Measurements from ENCODE around the gene EDAR. TPM values are rescaled to one million over a fixed set of nuclear protein-coding genes. Genes with fewer than 3 reads are reported as not detected.

EDAR gene
- total RNA-seq, 1 experiment from 2014 or later: 0.15 TPM

DNA sequence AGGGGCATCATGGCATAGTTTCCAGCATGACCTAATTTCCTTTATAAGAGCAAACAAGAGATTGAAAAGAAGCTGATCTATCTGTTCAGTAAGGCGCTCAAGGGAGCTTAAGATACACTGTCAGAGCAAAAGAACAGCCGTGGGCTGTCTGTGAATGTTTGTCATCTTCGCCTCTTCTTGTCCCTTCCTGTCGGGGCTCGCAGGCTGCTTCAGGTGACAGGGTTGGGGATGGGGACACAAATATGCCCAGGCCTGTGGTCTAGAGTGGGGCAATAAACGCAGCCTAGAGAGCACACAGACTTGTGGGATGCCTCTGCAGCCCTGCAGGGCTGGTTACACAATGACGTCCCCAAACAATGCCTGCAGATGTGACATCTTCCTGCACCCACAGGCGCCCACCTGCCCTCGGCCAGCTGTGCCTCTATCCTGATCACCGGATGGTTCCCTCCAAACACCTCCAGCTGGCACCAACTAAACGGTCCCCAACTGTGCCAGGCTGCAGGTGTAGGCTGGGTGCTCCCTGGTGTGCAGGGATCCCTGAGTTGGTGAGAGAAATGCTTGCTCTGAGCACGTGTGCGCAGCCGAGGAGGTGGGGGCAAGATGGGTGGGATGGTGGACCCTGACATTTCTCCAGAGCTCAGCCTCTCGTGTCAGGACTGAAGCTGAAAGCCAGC, 72.8 kb downstream of the EDAR start:
- no peak overlapping the region for H3K27ac ChIP-seq (ENCODE audit: low read depth, low read length)
- intact Hi-C loops (cut with micrococcal nuclease): no loop called here
- ChIA-PET RAD21 (ENCODE audit: low non-redundant PET in 1 of 2, low total read pairs in 2 of 2, uncharacterized antibody in 2 of 2, unreplicated experiment in 2 of 2) (no interaction called here), CTCF (no interaction called here), POLR2A (no interaction called here)
- no peaks in the 10 kb centered on the region for H3K27me3 ChIP-seq (ENCODE audit: insufficient read depth, low read length)
- H4K20me1 ChIP-seq (ENCODE audit: insufficient read depth): no peaks in the 10 kb centered on the region
- no peak overlapping the region for H3K4me2 ChIP-seq (ENCODE audit: low read length)
- H3K79me2 ChIP-seq (ENCODE audit: insufficient read depth, low read length): no peaks in the 10 kb centered on the region
- TF ChIP-seq, protein P1, sequence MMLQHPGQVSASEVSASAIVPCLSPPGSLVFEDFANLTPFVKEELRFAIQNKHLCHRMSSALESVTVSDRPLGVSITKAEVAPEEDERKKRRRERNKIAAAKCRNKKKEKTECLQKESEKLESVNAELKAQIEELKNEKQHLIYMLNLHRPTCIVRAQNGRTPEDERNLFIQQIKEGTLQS (IDR thresholded peaks at IDR 0.05): no peak
- TF ChIP-seq CBX3 (IDR thresholded peaks at IDR 0.05; ENCODE audit: low read depth): no peak
- no peak for TF ChIP-seq JUND (IDR thresholded peaks at IDR 0.05)
- no peak for TF ChIP-seq SIN3A (IDR thresholded peaks at IDR 0.05; ENCODE audit: low read depth)
- TF ChIP-seq CEBPB (IDR thresholded peaks at IDR 0.05; ENCODE audit: low read depth): no peak
- TF ChIP-seq, protein P2, sequence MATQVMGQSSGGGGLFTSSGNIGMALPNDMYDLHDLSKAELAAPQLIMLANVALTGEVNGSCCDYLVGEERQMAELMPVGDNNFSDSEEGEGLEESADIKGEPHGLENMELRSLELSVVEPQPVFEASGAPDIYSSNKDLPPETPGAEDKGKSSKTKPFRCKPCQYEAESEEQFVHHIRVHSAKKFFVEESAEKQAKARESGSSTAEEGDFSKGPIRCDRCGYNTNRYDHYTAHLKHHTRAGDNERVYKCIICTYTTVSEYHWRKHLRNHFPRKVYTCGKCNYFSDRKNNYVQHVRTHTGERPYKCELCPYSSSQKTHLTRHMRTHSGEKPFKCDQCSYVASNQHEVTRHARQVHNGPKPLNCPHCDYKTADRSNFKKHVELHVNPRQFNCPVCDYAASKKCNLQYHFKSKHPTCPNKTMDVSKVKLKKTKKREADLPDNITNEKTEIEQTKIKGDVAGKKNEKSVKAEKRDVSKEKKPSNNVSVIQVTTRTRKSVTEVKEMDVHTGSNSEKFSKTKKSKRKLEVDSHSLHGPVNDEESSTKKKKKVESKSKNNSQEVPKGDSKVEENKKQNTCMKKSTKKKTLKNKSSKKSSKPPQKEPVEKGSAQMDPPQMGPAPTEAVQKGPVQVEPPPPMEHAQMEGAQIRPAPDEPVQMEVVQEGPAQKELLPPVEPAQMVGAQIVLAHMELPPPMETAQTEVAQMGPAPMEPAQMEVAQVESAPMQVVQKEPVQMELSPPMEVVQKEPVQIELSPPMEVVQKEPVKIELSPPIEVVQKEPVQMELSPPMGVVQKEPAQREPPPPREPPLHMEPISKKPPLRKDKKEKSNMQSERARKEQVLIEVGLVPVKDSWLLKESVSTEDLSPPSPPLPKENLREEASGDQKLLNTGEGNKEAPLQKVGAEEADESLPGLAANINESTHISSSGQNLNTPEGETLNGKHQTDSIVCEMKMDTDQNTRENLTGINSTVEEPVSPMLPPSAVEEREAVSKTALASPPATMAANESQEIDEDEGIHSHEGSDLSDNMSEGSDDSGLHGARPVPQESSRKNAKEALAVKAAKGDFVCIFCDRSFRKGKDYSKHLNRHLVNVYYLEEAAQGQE (IDR thresholded peaks at IDR 0.05; ENCODE audit: low read depth): no peak
- TF ChIP-seq, protein P3, sequence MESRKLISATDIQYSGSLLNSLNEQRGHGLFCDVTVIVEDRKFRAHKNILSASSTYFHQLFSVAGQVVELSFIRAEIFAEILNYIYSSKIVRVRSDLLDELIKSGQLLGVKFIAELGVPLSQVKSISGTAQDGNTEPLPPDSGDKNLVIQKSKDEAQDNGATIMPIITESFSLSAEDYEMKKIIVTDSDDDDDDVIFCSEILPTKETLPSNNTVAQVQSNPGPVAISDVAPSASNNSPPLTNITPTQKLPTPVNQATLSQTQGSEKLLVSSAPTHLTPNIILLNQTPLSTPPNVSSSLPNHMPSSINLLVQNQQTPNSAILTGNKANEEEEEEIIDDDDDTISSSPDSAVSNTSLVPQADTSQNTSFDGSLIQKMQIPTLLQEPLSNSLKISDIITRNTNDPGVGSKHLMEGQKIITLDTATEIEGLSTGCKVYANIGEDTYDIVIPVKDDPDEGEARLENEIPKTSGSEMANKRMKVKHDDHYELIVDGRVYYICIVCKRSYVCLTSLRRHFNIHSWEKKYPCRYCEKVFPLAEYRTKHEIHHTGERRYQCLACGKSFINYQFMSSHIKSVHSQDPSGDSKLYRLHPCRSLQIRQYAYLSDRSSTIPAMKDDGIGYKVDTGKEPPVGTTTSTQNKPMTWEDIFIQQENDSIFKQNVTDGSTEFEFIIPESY (IDR thresholded peaks at IDR 0.05; ENCODE audit: extremely low read depth, insufficient replicate concordance, low read length): no peak
- TF ChIP-seq SP1 (IDR thresholded peaks at IDR 0.05; ENCODE audit: low read depth): no peak
- TF ChIP-seq YY1 (IDR thresholded peaks at IDR 0.05; ENCODE audit: extremely low read depth, insufficient replicate concordance, low read depth, low read length): no peak
- no peak for TF ChIP-seq EGR1 (IDR thresholded peaks at IDR 0.05; ENCODE audit: low read depth)
- no peak for TF ChIP-seq ELF1 (IDR thresholded peaks at IDR 0.05; ENCODE audit: borderline replicate concordance, low read depth)
- TF ChIP-seq SRF (IDR thresholded peaks at IDR 0.05; ENCODE audit: low read depth): no peak
- no peak for ATAC-seq
- H3K4me3 ChIP-seq (replicated peaks in 1 of 2; ENCODE audit: low read depth in 1 of 2, low read length in 2 of 2): no peak overlapping the region
- no TSS peak for BruUV-seq (replicated peaks)
- no peak for DNase-seq (ENCODE audit: low read depth, low spot score)
- no peaks in the 10 kb centered on the region for H3K4me1 ChIP-seq (ENCODE audit: control insufficient read depth in 1 of 2, insufficient read depth in 2 of 2, low read length in 2 of 2)
- no peak overlapping the region for H2AFZ ChIP-seq (ENCODE audit: low read depth, low read length, poor library complexity, severe bottlenecking)
- H3K9me3 ChIP-seq (ENCODE audit: control insufficient read depth in 1 of 2, insufficient read depth in 1 of 2, low read depth in 1 of 2, low read length in 2 of 2): no peaks in the 10 kb centered on the region
- H3K9ac ChIP-seq (ENCODE audit: low read length): no peak overlapping the region
- H3K36me3 ChIP-seq (ENCODE audit: control insufficient read depth in 1 of 2, insufficient read depth in 2 of 2, low read length in 2 of 2): no peaks in the 10 kb centered on the region
- no peaks in the 10 kb centered on the region for H3K9me2 ChIP-seq (ENCODE audit: insufficient read depth)
